GM18867 (cell line): ENCODE measurements around the gene KCTD13.
"Not testable (repeated sequence)": the region's sequence is repeated elsewhere in the genome, so short reads cannot be mapped to it uniquely, and the experiment has no call there.

Source experiments
- ATAC-seq: cut with Tn5 transposase; IDR thresholded peaks from one replicate; pipeline ENCODE4 v1.9.1; 2021; ENCODE audit warnings: mild to moderate bottlenecking, moderate library complexity; ENCODE audit not compliant: unreplicated experiment

KCTD13 gene

GRCh38 chr16:29925781-29926710 lies at the start of gene KCTD13:
Gene KCTD13, minus strand, starts transcription at chr16:29926226. Its CDS starts 193 bp downstream, at chr16:29926033.
- peak; percentile 89 for ATAC-seq

GRCh38 chr16:29975134-29975538 lies 49.1 kb upstream of the KCTD13 start:
- ATAC-seq = no peak

GRCh38 chr16:29974291-29975133 lies 48.5 kb upstream of the KCTD13 start:
- no peak for ATAC-seq

- ATAC-seq = peak; percentile 94
Measured at GRCh38 chr16:29973384-29974246, 47.6 kb upstream of the KCTD13 start, which contains the start of gene TAOK2. Gene TAOK2, plus strand, starts transcription at chr16:29973868. Its CDS starts 3,905 bp downstream, at chr16:29977773.

- no peak for ATAC-seq
Measured at GRCh38 chr16:29972992-29973383, 47.0 kb upstream of the KCTD13 start.

- no peak for ATAC-seq
Measured at GRCh38 chr16:29972500-29972899, 46.5 kb upstream of the KCTD13 start.

- ATAC-seq = no peak
Measured at GRCh38 chr16:29971304-29971703, 45.3 kb upstream of the KCTD13 start.

- ATAC-seq = no peak
Measured at GRCh38 chr16:29968205-29968604, 42.2 kb upstream of the KCTD13 start.

- ATAC-seq = no peak
Measured at GRCh38 chr16:29963021-29963743, 37.2 kb upstream of the KCTD13 start.

- no peak for ATAC-seq
Measured at GRCh38 chr16:29962344-29962994, 36.4 kb upstream of the KCTD13 start.

GRCh38 chr16:29961479-29962343 lies 35.7 kb upstream of the KCTD13 start, which contains the start of gene TMEM219:
Gene TMEM219, plus strand, starts transcription at chr16:29962079. Its CDS starts 1,065 bp downstream, at chr16:29963144.
- ATAC-seq = peak; percentile 84

GRCh38 chr16:29961127-29961478 lies 35.1 kb upstream of the KCTD13 start:
- no peak for ATAC-seq

GRCh38 chr16:29959821-29960220 lies 33.8 kb upstream of the KCTD13 start:
- ATAC-seq = not testable (repeated sequence)

- no peak for ATAC-seq
Measured at GRCh38 chr16:29959293-29959692, 33.3 kb upstream of the KCTD13 start.

- no peak for ATAC-seq
Measured at GRCh38 chr16:29958756-29959155, 32.7 kb upstream of the KCTD13 start.

- ATAC-seq = no peak
Measured at GRCh38 chr16:29951625-29952365, 25.8 kb upstream of the KCTD13 start.

GRCh38 chr16:29950806-29951461 lies 24.9 kb upstream of the KCTD13 start:
- no peak for ATAC-seq
